ENCODE data around the gene TSC22D4.
"Not testable (repeated sequence)": the region's sequence is repeated elsewhere in the genome, so short reads cannot be mapped to it uniquely, and the experiment has no call there.

GRCh38 chr7:100447363-100447762 lies 31.7 kb downstream of the TSC22D4 start:
- not testable (repeated sequence) for TF ChIP-seq POLR2A (IDR thresholded peaks at IDR 0.05; ENCODE audit: low read depth); CTCF (IDR thresholded peaks at IDR 0.05); POLR2AphosphoS5 (IDR thresholded peaks at IDR 0.05)
